IMR-90 (cell line): Measurements from ENCODE around the gene CAPRIN1. TPM values are rescaled to one million over a fixed set of nuclear protein-coding genes. Genes with fewer than 3 reads are reported as not detected.

ENCODE experiments used
- ATAC-seq: fragments of 200-7000 bp; cut with Tn5 transposase; 2 replicates; pipeline ENCODE4 v1.9.1; 2020; ENCODE audit warnings: low read depth, mild to moderate bottlenecking, moderate library complexity
- BruUV-seq: library from RNA; stranded (reverse); fragments of 400-500 nt; replicated peaks from 2 replicates; lab custom pipeline; 2021; lab: Mats Ljungman, UMichigan
- CTCF ChIA-PET: fragments of 300-600 bp; formaldehyde crosslinking; extraction: SDS; loops from one replicate; lab custom pipeline; 2021; ENCODE audit warnings: antibody characterized with exemption; lab: Yijun Ruan, JAX
- POLR2A ChIA-PET: fragments of 300-600 bp; sonication (Branson Sonifier 250); formaldehyde crosslinking; loops from one replicate; lab custom pipeline; 2022; ENCODE audit warnings: antibody characterized with exemption; ENCODE audit not compliant: unreplicated experiment; lab: Charles Lee
- DNase-seq: peaks from one replicate; pipeline ENCODE4 v3.0.0; 2013
- H2AFZ ChIP-seq: replicated peaks from 2 replicates; pipeline ENCODE3; 2013; ENCODE audit warnings: low read length, mild to moderate bottlenecking; ENCODE audit not compliant: poor library complexity
- H2AK5ac ChIP-seq: 2 replicates; pipeline ENCODE4 v1.6.1; 2013; ENCODE audit warnings: low read depth, low read length, inconsistent platforms
- H2AK9ac ChIP-seq: replicated peaks from 2 replicates; pipeline ENCODE3; 2013; ENCODE audit warnings: mild to moderate bottlenecking, low read depth, low read length, moderate library complexity; ENCODE audit not compliant: poor library complexity
- H2BK120ac ChIP-seq: 2 replicates; pipeline ENCODE4 v1.6.1; 2013; ENCODE audit warnings: low read depth, low read length, inconsistent platforms
- H2BK15ac ChIP-seq: 3 replicates; pipeline ENCODE4 v1.6.1; 2013; ENCODE audit warnings: low read depth, low read length, inconsistent platforms
- H2BK20ac ChIP-seq: 2 replicates; pipeline ENCODE4 v1.6.1; 2013; ENCODE audit warnings: low read depth, mild to moderate bottlenecking, inconsistent platforms, low read length, moderate library complexity
- H2BK5ac ChIP-seq: 2 replicates; pipeline ENCODE4 v1.6.1; 2013; ENCODE audit warnings: mild to moderate bottlenecking, low read depth, low read length, inconsistent platforms; ENCODE audit not compliant: poor library complexity, severe bottlenecking
- H3K14ac ChIP-seq: replicated peaks from 2 replicates; pipeline ENCODE4 v1.6.1; 2013; ENCODE audit warnings: low read depth, low read length, inconsistent platforms
- H3K18ac ChIP-seq: 2 replicates; pipeline ENCODE4 v1.6.1; 2013; ENCODE audit warnings: low read depth, low read length, control low read depth
- H3K23ac ChIP-seq: 2 replicates; pipeline ENCODE4 v1.6.1; 2013; ENCODE audit warnings: low read depth, low read length, inconsistent platforms
- H3K27ac ChIP-seq: 2 replicates; pipeline ENCODE4 v1.5.1; 2013; ENCODE audit warnings: mild to moderate bottlenecking, control low read depth, low read length; ENCODE audit not compliant: insufficient read depth
- H3K27me3 ChIP-seq: 2 replicates; pipeline ENCODE4 v1.6.1; 2013; ENCODE audit warnings: low read length; ENCODE audit not compliant: control insufficient read depth, insufficient read depth
- H3K36me3 ChIP-seq: 2 replicates; pipeline ENCODE4 v1.6.1; 2013; ENCODE audit warnings: low read length, mixed read lengths; ENCODE audit not compliant: control insufficient read depth, insufficient read depth
- H3K4ac ChIP-seq: 2 replicates; pipeline ENCODE4 v1.6.1; 2013; ENCODE audit warnings: low read depth, low read length, inconsistent platforms
- H3K4me1 ChIP-seq: 2 replicates; pipeline ENCODE4 v1.6.1; 2013; ENCODE audit warnings: low read length, mixed read lengths; ENCODE audit not compliant: control insufficient read depth, insufficient read depth
- H3K4me2 ChIP-seq: 2 replicates; pipeline ENCODE4 v1.6.1; 2013; ENCODE audit warnings: low read depth, mild to moderate bottlenecking, control low read depth, low read length, moderate library complexity
- H3K4me3 ChIP-seq: 2 replicates; pipeline ENCODE4 v1.5.1; 2013; ENCODE audit warnings: low read depth, mild to moderate bottlenecking, control low read depth, low read length, moderate library complexity; ENCODE audit not compliant: insufficient read depth
- H3K56ac ChIP-seq: 2 replicates; pipeline ENCODE4 v1.6.1; 2013; ENCODE audit warnings: low read length, inconsistent platforms; ENCODE audit not compliant: insufficient read depth; ENCODE audit errors: extremely low read depth
- H3K79me1 ChIP-seq, 2 experiments: 2 replicates each; pipeline ENCODE4 v1.6.1; 2013; ENCODE audit warnings: low read length in 2 of 2, inconsistent platforms in 1 of 2, low read depth in 1 of 2
- H3K9ac ChIP-seq: 2 replicates; pipeline ENCODE4 v1.6.1; 2013; ENCODE audit warnings: low read depth, low read length, control low read depth
- H3K9me1 ChIP-seq: 2 replicates; pipeline ENCODE4 v1.6.1; 2013; ENCODE audit warnings: low read length, inconsistent platforms; ENCODE audit not compliant: insufficient read depth
- H3K9me3 ChIP-seq: 2 replicates; pipeline ENCODE4 v1.6.1; 2013; ENCODE audit warnings: low read length; ENCODE audit not compliant: control insufficient read depth, insufficient read depth
- H4K20me1 ChIP-seq: 2 replicates; pipeline ENCODE4 v1.6.1; 2013; ENCODE audit warnings: low read length, inconsistent platforms; ENCODE audit not compliant: insufficient read depth
- H4K5ac ChIP-seq: 2 replicates; pipeline ENCODE4 v1.6.1; 2013; ENCODE audit warnings: mild to moderate bottlenecking, low read depth, low read length, control low read depth
- H4K8ac ChIP-seq, 2 experiments: 2 replicates each; pipeline ENCODE4 v1.6.1; 2013; ENCODE audit warnings: low read depth in 2 of 2, low read length in 2 of 2, control low read depth in 1 of 2, inconsistent platforms in 1 of 2
- H4K91ac ChIP-seq: 2 replicates; pipeline ENCODE4 v1.6.1; 2013; ENCODE audit warnings: low read depth, low read length, inconsistent platforms; ENCODE audit not compliant: insufficient read depth
- BHLHE40 ChIP-seq: fragments of 150-350 bp; IDR thresholded peaks from 2 replicates; pipeline ENCODE4 v1.6.1; 2016; ENCODE audit warnings: mild to moderate bottlenecking, low read depth, low read length
- CHD1 ChIP-seq: IDR thresholded peaks from 2 replicates; pipeline ENCODE4 v1.6.1; 2012; ENCODE audit warnings: low read depth, low read length, improper control_type of control experiment
- ELK1 ChIP-seq: fragments of 150-350 bp; IDR thresholded peaks from 2 replicates; pipeline ENCODE4 v1.6.1; 2016; ENCODE audit warnings: low read depth, mild to moderate bottlenecking, low read length, moderate library complexity, borderline replicate concordance
- MAFK ChIP-seq: IDR thresholded peaks from 2 replicates; pipeline ENCODE4 v1.6.1; 2012; ENCODE audit warnings: low read depth, low read length, improper control_type of control experiment
- MAZ ChIP-seq: IDR thresholded peaks from 2 replicates; pipeline ENCODE4 v1.6.1; 2012; ENCODE audit warnings: low read depth, mild to moderate bottlenecking, low read length, improper control_type of control experiment, moderate library complexity, borderline replicate concordance
- MXI1 ChIP-seq: IDR thresholded peaks from 2 replicates; pipeline ENCODE4 v1.6.1; 2012; ENCODE audit warnings: low read depth, mild to moderate bottlenecking, low read length, moderate library complexity, borderline replicate concordance
- POLR2A ChIP-seq: IDR thresholded peaks from 2 replicates; pipeline ENCODE4 v1.6.1; 2012; ENCODE audit warnings: mild to moderate bottlenecking, low read depth, low read length
- RCOR1 ChIP-seq: IDR thresholded peaks from 2 replicates; pipeline ENCODE4 v1.6.1; 2012; ENCODE audit warnings: mild to moderate bottlenecking, low read length, improper control_type of control experiment; ENCODE audit not compliant: insufficient replicate concordance
- RFX5 ChIP-seq: IDR thresholded peaks from 2 replicates; pipeline ENCODE4 v1.8.0; 2012; ENCODE audit warnings: low read depth, mild to moderate bottlenecking, low read length, moderate library complexity
- WGBS, 2 experiments: methylation state at CpG; one replicate each; pipeline versions ENCODE4 v1.1.5 to v1.1.7; 2013; ENCODE audit warnings: missing lambda C conversion rate in 2 of 2; ENCODE audit not compliant: insufficient read length in 1 of 2; ENCODE audit errors: extremely low coverage in 2 of 2; 5-methylcytosine and 5-hydroxymethylcytosine counted together
- dilution Hi-C: fragments of 300-500 bp; cut with HindIII; formaldehyde crosslinking; loops from one replicate; pipeline ENCODE4 v1.14.3; 2018; ENCODE audit warnings: low sequenced_read_pairs; ENCODE audit not compliant: unreplicated experiment
- in situ Hi-C: fragments of 300-500 bp; cut with MboI; formaldehyde crosslinking; loops from 3 replicates; pipeline ENCODE4 v1.14.3; 2019; ENCODE audit warnings: low sequenced_read_pairs, inconsistent platforms, mixed read lengths
- intact Hi-C: fragments of 100-400 bp; cut with micrococcal nuclease; formaldehyde crosslinking; loops from 2 replicates; pipeline ENCODE4 v1.10.0; 2022
- polyA plus RNA-seq, 3 experiments: library from polyadenylated mRNA; depleted of rRNA; stranded (reverse); fragments of >200 nt; gene quantifications; 2 replicates each; pipeline ENCODE4 v1.2.3, GENCODE V29; 2012; ENCODE audit warnings: low replicate concordance in 1 of 3
- total RNA-seq: library from RNA; depleted of rRNA; stranded (reverse); fragments of >200 nt; gene quantifications from 2 replicates; pipeline ENCODE4 v1.2.3, GENCODE V29; 2012
- TF ChIP-seq, protein P1 (sequence below): conservative IDR thresholded peaks from 2 replicates; pipeline ENCODE4 v1.5.1; 2012; ENCODE audit warnings: mild to moderate bottlenecking, low read depth, low read length, improper control_type of control experiment

Gene CAPRIN1
- total and polyA plus RNA-seq, 2 of the 4 experiments (the other 2 are of a cell fraction) = 127 to 253 TPM

DNA sequence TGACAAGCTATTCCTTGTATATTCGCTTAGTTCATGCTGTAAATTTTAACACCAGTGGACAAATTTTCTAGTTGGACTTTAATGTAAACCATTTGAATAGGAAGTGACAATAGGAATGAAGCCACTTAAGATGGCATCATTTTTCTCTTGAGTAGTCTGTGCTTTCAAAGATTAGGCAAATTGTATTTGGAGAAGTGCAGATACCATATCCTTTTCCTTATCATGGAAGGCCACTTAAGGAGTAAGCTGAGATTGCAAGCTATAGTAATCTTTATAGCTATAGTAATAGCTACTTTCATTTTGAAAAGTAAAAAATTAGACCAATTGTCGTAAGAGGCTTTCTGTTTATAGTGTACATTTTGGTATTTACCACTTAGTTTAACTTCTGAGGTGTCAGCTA is 12.8 kb downstream of the CAPRIN1 start:
- H4K91ac ChIP-seq = no peak overlapping the region
- intact Hi-C loops = no loop called here
- H3K36me3 ChIP-seq = peaks cover 17% of the 10 kb centered on the region
- peaks cover 4 to 30% of the 10 kb centered on the region in 2 experiments; a peak in 3 of 4 replicates for H3K79me1 ChIP-seq
- H3K9me1 ChIP-seq = peaks cover 11% of the 10 kb centered on the region
- no peak for ATAC-seq
- dilution Hi-C loops = no loop called here
- no peak overlapping the region for H2BK5ac ChIP-seq
- peaks cover 97% of the 10 kb centered on the region for H4K20me1 ChIP-seq
- no peak overlapping the region for H2AK5ac ChIP-seq
- POLR2A ChIA-PET = interaction anchor here (0.6 kb wide), 1 partner anchor 13 kb away, joined by 5 read pairs; the partner anchor contains the start of gene CAPRIN1
- H3K9me3 ChIP-seq = no peaks in the 10 kb centered on the region
- WGBS, 2 experiments = no CpG with 5 or more reads among the region's 2 CpGs
- BruUV-seq = no TSS peak
- no peak overlapping the region for H2BK20ac ChIP-seq
- peaks cover 16% of the 10 kb centered on the region for H3K4me1 ChIP-seq
- no peak overlapping the region for H4K8ac ChIP-seq
- H3K27me3 ChIP-seq = no peaks in the 10 kb centered on the region
- H2AK9ac ChIP-seq = no peak overlapping the region
- no peak overlapping the region for H3K9ac ChIP-seq
- H3K4me3 ChIP-seq = no peak overlapping the region
- H3K4me2 ChIP-seq = no peak overlapping the region; the same call in 1 of the 2 replicates
- H3K18ac ChIP-seq = no peak overlapping the region
- H2BK15ac ChIP-seq = no peak overlapping the region
- no peak overlapping the region for H3K23ac ChIP-seq
- no peak overlapping the region for H2BK120ac ChIP-seq
- no peak overlapping the region for H3K56ac ChIP-seq
- no peak overlapping the region for H2AFZ ChIP-seq
- DNase-seq = no peak
- H4K5ac ChIP-seq = no peak overlapping the region
- in situ Hi-C loops = loop anchor here (10.0 kb wide), 1 partner anchor 59 kb away; no protein-coding TSS in a partner anchor
- H3K4ac ChIP-seq = no peak overlapping the region
- CTCF ChIA-PET = no interaction called here
- no peak overlapping the region for H3K27ac ChIP-seq
- no peak for TF ChIP-seq BHLHE40
- no peak for TF ChIP-seq RCOR1
- TF ChIP-seq MXI1 = no peak
- no peak for TF ChIP-seq RFX5
- no peak for TF ChIP-seq CHD1
- no peak for TF ChIP-seq MAFK
- no peak for TF ChIP-seq ELK1
- TF ChIP-seq POLR2A = no peak
- no peak for TF ChIP-seq MAZ
- TF ChIP-seq, protein P1, sequence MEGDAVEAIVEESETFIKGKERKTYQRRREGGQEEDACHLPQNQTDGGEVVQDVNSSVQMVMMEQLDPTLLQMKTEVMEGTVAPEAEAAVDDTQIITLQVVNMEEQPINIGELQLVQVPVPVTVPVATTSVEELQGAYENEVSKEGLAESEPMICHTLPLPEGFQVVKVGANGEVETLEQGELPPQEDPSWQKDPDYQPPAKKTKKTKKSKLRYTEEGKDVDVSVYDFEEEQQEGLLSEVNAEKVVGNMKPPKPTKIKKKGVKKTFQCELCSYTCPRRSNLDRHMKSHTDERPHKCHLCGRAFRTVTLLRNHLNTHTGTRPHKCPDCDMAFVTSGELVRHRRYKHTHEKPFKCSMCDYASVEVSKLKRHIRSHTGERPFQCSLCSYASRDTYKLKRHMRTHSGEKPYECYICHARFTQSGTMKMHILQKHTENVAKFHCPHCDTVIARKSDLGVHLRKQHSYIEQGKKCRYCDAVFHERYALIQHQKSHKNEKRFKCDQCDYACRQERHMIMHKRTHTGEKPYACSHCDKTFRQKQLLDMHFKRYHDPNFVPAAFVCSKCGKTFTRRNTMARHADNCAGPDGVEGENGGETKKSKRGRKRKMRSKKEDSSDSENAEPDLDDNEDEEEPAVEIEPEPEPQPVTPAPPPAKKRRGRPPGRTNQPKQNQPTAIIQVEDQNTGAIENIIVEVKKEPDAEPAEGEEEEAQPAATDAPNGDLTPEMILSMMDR = no peak
- H3K14ac ChIP-seq = no peak overlapping the region
